NCI-H1930 (cell line): ENCODE results near the gene PLCB4.
"Not testable (repeated sequence)": the region's sequence is repeated elsewhere in the genome, so short reads cannot be mapped to it uniquely, and the experiment has no call there.

Experiments used
- DNase-seq, 2 experiments: peaks; one replicate each; lab custom pipeline; 2025; lab: John Stamatoyannopoulos, UW

The PLCB4 gene

GRCh38 chr20:9068841-9069663, at the start of gene PLCB4:
PLCB4 (plus strand) TSS chr20:9069087; CDS start chr20:9307815, 238,728 bp downstream.
- peak; percentile 33 to 68 for DNase-seq

GRCh38 chr20:9019833-9020232, 49.1 kb upstream of the PLCB4 start:
- no peak for DNase-seq

GRCh38 chr20:9021216-9021615, 47.7 kb upstream of the PLCB4 start:
- no peak for DNase-seq

GRCh38 chr20:9021699-9022098, 47.2 kb upstream of the PLCB4 start:
- no peak for DNase-seq

GRCh38 chr20:9022376-9022775, 46.5 kb upstream of the PLCB4 start:
- DNase-seq = no peak

- DNase-seq = no peak
These were observed 44.3 kb upstream of the PLCB4 start for GRCh38 chr20:9024606-9025005.

GRCh38 chr20:9025011-9025410, 43.9 kb upstream of the PLCB4 start:
- DNase-seq = no peak

- DNase-seq = no peak
These were observed 43.2 kb upstream of the PLCB4 start for GRCh38 chr20:9025643-9026042.

- no peak for DNase-seq
These were observed 41.3 kb upstream of the PLCB4 start for GRCh38 chr20:9027626-9028025.

- DNase-seq = no peak
These were observed 40.5 kb upstream of the PLCB4 start for GRCh38 chr20:9028419-9028818.

- DNase-seq = no peak
These were observed 36.9 kb upstream of the PLCB4 start for GRCh38 chr20:9031991-9032390.

- DNase-seq = no peak
These were observed 36.1 kb upstream of the PLCB4 start for GRCh38 chr20:9032758-9033157.

- no peak for DNase-seq
These were observed 33.8 kb upstream of the PLCB4 start for GRCh38 chr20:9035126-9035525.

- no peak for DNase-seq
These were observed 32.3 kb upstream of the PLCB4 start for GRCh38 chr20:9036593-9036992.

GRCh38 chr20:9038791-9039535, 29.9 kb upstream of the PLCB4 start:
- DNase-seq = no peak

GRCh38 chr20:9040863-9041524, 27.9 kb upstream of the PLCB4 start:
- no peak for DNase-seq

- DNase-seq = no peak
These were observed 25.5 kb upstream of the PLCB4 start for GRCh38 chr20:9043364-9043763.

- not testable (repeated sequence) for DNase-seq
These were observed 21.0 kb upstream of the PLCB4 start for GRCh38 chr20:9047928-9048327.

- DNase-seq = no peak
These were observed 17.4 kb upstream of the PLCB4 start for GRCh38 chr20:9051508-9051907.

- no peak for DNase-seq
These were observed 16.8 kb upstream of the PLCB4 start for GRCh38 chr20:9052136-9052535.

- DNase-seq = no peak
These were observed 15.8 kb upstream of the PLCB4 start for GRCh38 chr20:9053108-9053507.

GRCh38 chr20:9054176-9054575, 14.7 kb upstream of the PLCB4 start:
- no peak for DNase-seq

GRCh38 chr20:9059931-9060330, 9.0 kb upstream of the PLCB4 start:
- DNase-seq = no peak
